Naive thymus-derived CD8-positive, alpha-beta T cell (primary cell): ENCODE results near the gene ATP8A2. TPM values are rescaled to one million over a fixed set of nuclear protein-coding genes. Genes with fewer than 3 reads are reported as not detected.
A peak's percentile ranks its signal among the peaks of the same experiment; 100 is the strongest.

Experiments used
- ATAC-seq, 2 donors: fragments of 150-1000 bp; cut with Tn5 transposase in 1 of 2; sonication (Bioruptor Pico), chemical (Tn5 transposase) in 1 of 2; 1 replicate in 1 of 2; 2 replicates in 1 of 2; pipeline ENCODE4 v1.10.0; 2021; ENCODE audit warnings: mild to moderate bottlenecking in 2 of 2, moderate library complexity in 2 of 2
- POLR2A ChIA-PET: fragments of 350-600 bp; sonication (Branson Sonifier 250); formaldehyde crosslinking; loops from one replicate; lab custom pipeline; 2021; ENCODE audit warnings: antibody characterized with exemption; lab: Charles Lee
- DNase-seq, 10 donors: peaks; one replicate each; pipeline versions ENCODE4 v3.0.0 to v3.0.0-alpha.2; 2020 to 2022
- H3K27ac Mint-ChIP-seq, 10 donors: one replicate each; pipeline ENCODE4 v1.8.0; 2020 to 2022; ENCODE audit warnings: mild to moderate bottlenecking in 10 of 10, mixed read lengths in 10 of 10, moderate library complexity in 4 of 10, inconsistent platforms in 1 of 10
- H3K27me3 Mint-ChIP-seq, 5 donors: one replicate each; pipeline ENCODE4 v1.8.0; 2021 to 2022; ENCODE audit warnings: mixed read lengths in 5 of 5
- H3K36me3 Mint-ChIP-seq, 3 donors: one replicate each; pipeline ENCODE4 v1.8.0; 2020 to 2022; ENCODE audit warnings: mixed read lengths in 3 of 3, mild to moderate bottlenecking in 2 of 3, inconsistent platforms in 1 of 3
- H3K4me1 Mint-ChIP-seq, 4 donors: one replicate each; pipeline ENCODE4 v1.8.0; 2021 to 2022; ENCODE audit warnings: mixed read lengths in 4 of 4
- H3K4me3 Mint-ChIP-seq, 10 donors: one replicate each; pipeline ENCODE4 v1.8.0; 2020 to 2022; ENCODE audit warnings: mild to moderate bottlenecking in 10 of 10, mixed read lengths in 10 of 10, moderate library complexity in 6 of 10, inconsistent platforms in 1 of 10
- H3K9me3 Mint-ChIP-seq, 9 donors: one replicate each; pipeline ENCODE4 v1.8.0; 2020 to 2022; ENCODE audit warnings: mixed read lengths in 9 of 9, mild to moderate bottlenecking in 3 of 9, inconsistent platforms in 1 of 9, moderate library complexity in 1 of 9
- polyA plus RNA-seq, 3 donors: library from polyadenylated mRNA; unstranded; fragments of 300-500 nt; fragmentation: Illumina TruSeq; gene quantifications; one replicate each; pipeline ENCODE4 v1.2.3, GENCODE V29; 2021
- total RNA-seq, 8 experiments: library from RNA in 2 of 8; stranded (reverse) in 2 of 8; gene quantifications; one replicate each; pipeline ENCODE4 v1.2.3 and lab custom pipeline; 2021 to 2026

The ATP8A2 gene
- total and polyA plus RNA-seq, 5 experiments from 2014 or later: 0.69 to 3.8 (median 2.9) TPM

DNA sequence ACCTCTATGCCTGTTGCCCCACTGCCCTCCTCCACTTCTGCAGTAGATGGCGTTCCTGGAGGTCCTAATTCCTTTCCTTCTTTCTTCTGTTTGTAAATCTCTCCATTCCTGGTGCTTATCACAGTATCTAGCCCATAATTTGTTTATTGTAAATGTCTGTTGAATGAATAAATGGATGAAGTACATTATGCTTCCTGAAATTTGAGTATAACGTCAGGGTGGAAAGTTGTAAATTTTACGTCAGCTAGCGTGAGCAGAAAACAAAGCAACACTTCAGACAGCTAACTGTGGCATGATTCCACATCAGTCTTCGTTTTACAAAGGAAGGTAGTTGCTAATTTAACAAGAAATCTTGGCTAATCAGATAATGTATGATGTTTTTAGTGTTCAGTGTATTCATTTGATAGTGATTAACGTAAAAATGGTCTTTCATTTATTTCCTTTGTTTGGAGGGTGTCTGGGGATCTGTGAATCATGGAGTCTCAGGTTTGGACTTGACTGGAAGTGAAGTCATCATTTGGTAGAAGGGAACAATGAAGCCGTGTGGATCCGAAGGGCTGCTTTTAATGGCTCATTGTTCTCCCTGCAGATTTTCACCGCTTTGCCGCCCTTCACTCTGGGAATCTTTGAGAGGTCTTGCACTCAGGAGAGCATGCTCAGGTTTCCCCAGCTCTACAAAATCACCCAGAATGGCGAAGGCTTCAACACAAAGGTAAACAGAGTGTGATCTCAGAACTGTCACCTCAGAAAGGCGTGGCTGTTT, 465.0 kb downstream of the ATP8A2 start:
- no peak overlapping the region for H3K4me3 Mint-ChIP-seq
- no peaks in the 10 kb centered on the region for H3K27me3 Mint-ChIP-seq
- ATAC-seq: no peak
- peaks cover 0 to 2% (median under 1%) of the 10 kb centered on the region in 4 donors for H3K4me1 Mint-ChIP-seq
- POLR2A ChIA-PET: no interaction called here
- peaks cover 0 to 2% (median 0%) of the 10 kb centered on the region in 9 donors for H3K9me3 Mint-ChIP-seq
- DNase-seq: no peak
- H3K27ac Mint-ChIP-seq: no peak overlapping the region
- peaks cover 0 to 3% (median 0%) of the 10 kb centered on the region in 3 donors for H3K36me3 Mint-ChIP-seq

DNA sequence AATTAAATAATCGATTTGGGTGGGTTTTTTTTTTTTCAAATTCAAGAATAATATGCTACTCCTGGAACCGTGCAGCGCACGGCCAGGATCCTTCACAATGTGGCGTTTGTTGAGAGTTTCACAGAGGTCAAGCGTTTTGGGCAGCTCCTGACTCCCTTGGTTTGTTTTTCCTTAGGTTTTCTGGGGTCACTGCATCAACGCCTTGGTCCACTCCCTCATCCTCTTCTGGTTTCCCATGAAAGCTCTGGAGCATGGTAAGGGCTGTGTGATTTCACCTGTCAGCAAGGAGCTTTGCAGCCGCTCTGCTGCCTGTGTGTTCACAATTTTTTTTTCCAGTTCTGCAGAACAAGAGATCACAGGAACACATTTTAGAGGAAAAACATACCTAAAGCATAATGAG, 467.6 kb downstream of the ATP8A2 start:
- POLR2A ChIA-PET: no interaction called here
- H3K4me3 Mint-ChIP-seq: no peak overlapping the region
- peaks cover 0 to 2% (median under 1%) of the 10 kb centered on the region in 4 donors for H3K4me1 Mint-ChIP-seq
- H3K9me3 Mint-ChIP-seq: peaks cover 0 to 6% (median 0%) of the 10 kb centered on the region in 9 donors
- DNase-seq (no peak), ATAC-seq (no peak)
- peaks cover 0 to 3% (median 0%) of the 10 kb centered on the region in 3 donors for H3K36me3 Mint-ChIP-seq
- H3K27me3 Mint-ChIP-seq: peaks cover 0 to 2% (median 0%) of the 10 kb centered on the region in 5 donors
- no peak overlapping the region for H3K27ac Mint-ChIP-seq

DNA sequence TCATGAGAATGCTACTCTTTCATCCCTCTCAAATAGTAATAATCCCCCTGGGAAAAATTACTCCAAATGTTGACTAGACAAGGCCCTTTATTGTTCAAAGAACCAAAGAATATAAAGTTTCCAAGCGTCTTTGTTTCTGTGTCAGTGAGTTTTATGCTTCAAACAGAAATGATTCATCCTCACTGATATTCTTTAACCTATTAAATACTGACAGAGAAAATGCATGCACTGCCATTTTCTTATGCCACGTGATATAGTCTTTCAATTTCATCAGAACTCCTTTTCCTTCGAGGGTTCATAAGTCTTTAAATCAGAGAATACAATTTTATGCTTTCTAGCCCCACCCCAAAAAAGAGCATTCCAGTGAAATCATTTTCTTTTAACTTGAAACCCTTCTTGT, 468.5 kb downstream of the ATP8A2 start:
- no peak for ATAC-seq
- Mint-ChIP-seq H3K36me3 (peaks cover 0 to 3% (median 0%) of the 10 kb centered on the region in 3 donors), H3K9me3 (peaks cover 0 to 6% (median 0%) of the 10 kb centered on the region in 9 donors), H3K27me3 (peaks cover 0 to 2% (median 0%) of the 10 kb centered on the region in 5 donors), H3K4me3 (no peak overlapping the region), H3K4me1 (peaks cover 0 to 4% (median 2%) of the 10 kb centered on the region in 4 donors), H3K27ac (no peak overlapping the region)
- POLR2A ChIA-PET: no interaction called here
- no peak for DNase-seq

DNA sequence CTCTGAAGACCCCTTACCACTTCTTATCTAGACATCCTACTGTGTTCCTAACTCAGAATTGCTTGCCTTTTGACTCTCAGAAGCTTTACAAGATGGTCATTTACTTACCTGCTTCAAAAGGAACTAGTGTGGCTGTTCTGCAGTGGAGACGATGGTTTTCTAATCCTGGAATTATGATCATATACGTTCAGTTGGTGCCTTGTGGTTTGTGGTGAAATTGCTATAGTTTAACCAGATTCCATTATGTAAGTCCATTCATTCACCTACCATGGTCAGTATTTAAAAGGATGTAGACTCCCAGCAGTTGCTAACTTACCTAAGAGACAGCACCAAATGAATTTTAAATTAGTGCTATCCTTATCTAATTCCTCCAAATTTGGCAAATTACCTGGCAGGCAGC, 469.2 kb downstream of the ATP8A2 start:
- Mint-ChIP-seq H3K36me3 (peaks cover 0 to 3% (median 0%) of the 10 kb centered on the region in 3 donors), H3K27ac (no peak overlapping the region), H3K4me3 (no peak overlapping the region), H3K9me3 (peaks cover 0 to 6% (median 0%) of the 10 kb centered on the region in 9 donors), H3K4me1 (peaks cover under 1 to 4% (median 2%) of the 10 kb centered on the region in 4 donors), H3K27me3 (peaks cover 0 to 2% (median 0%) of the 10 kb centered on the region in 5 donors)
- DNase-seq (no peak), ATAC-seq (no peak)
- POLR2A ChIA-PET: no interaction called here

DNA sequence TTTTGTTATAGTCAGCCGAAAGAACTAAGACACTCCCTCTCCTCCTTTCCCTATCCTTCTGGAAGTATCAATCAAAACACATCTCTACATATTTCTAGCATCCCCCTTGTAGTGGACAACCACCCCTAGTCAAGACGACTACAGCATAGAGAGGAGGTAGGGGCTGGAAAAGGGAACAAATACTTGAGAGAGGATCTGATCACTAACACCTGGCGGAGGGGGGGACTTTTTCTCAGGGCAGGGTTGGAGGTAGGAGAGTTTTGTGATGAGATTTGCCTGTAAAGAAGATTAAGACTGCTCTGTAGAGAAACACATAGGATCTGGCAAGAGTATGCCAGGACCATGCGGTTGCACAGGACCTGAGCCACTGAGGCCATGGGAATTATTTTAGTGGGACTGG, 471.9 kb downstream of the ATP8A2 start:
- POLR2A ChIA-PET: no interaction called here
- H3K4me1 Mint-ChIP-seq: peaks cover 9 to 31% (median 26%) of the 10 kb centered on the region in 4 donors
- ATAC-seq (no peak), DNase-seq (no peak)
- H3K9me3 Mint-ChIP-seq: peaks cover 0 to 6% (median 0%) of the 10 kb centered on the region in 9 donors
- peaks cover 0 to 3% (median 0%) of the 10 kb centered on the region in 3 donors for H3K36me3 Mint-ChIP-seq
- H3K27ac Mint-ChIP-seq: peak overlapping the region in 1 of 10 donors; percentile 15
- no peak overlapping the region for H3K4me3 Mint-ChIP-seq
- H3K27me3 Mint-ChIP-seq: peaks cover 0 to 2% (median 0%) of the 10 kb centered on the region in 5 donors

DNA sequence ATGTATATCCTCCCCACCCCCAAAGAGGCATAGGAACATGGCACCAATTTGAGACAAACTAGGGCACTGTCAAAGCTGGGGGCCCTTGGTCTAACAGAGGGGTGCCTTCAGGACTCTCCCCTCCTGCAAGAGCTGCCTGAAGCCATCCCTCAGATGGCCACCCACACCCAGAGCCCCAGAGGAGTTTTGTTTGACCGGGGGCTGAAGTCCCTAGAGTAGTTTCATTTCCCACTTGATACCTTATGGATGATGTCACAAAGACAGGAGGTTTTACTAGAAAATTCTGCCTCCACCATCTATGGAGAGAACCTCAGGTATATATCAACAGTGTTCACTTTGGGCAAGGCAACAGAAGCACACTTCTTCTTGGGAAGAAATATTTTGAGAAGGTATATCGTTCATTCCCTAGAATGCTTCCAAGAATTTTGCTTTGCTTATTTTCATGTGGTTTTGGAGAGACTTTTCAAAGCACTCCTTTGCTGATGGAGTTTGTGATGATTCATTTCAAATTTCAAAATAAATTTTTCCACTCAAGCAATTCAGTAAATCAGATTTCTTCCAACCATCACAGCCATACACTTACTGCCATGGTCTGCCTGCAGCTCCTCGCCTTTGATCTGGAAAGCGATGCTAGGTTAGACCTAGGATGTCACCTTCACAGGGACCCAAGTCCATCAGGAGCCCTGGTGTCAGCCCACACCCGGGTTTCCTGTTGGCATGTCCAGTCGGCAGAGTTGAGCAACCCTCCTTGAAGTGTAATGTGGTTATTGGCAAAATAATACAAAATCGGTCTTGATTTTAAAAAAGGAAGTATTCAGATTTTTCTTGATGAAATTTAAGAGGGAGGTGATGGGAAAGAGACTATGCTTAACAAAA, 473.0 kb downstream of the ATP8A2 start:
- POLR2A ChIA-PET: interaction anchor here (1.4 kb wide), 1 partner anchor 110 kb away, joined by 3 read pairs; no protein-coding TSS in a partner anchor
- peaks cover 11 to 40% (median 31%) of the 10 kb centered on the region in 4 donors for H3K4me1 Mint-ChIP-seq
- H3K4me3 Mint-ChIP-seq: no peak overlapping the region
- H3K36me3 Mint-ChIP-seq: peaks cover 0 to 3% (median 0%) of the 10 kb centered on the region in 3 donors
- DNase-seq (no peak), ATAC-seq (no peak)
- peaks cover 0 to 6% (median 0%) of the 10 kb centered on the region in 9 donors for H3K9me3 Mint-ChIP-seq
- no peak overlapping the region for H3K27ac Mint-ChIP-seq
- peaks cover 0 to 2% (median 0%) of the 10 kb centered on the region in 5 donors for H3K27me3 Mint-ChIP-seq

DNA sequence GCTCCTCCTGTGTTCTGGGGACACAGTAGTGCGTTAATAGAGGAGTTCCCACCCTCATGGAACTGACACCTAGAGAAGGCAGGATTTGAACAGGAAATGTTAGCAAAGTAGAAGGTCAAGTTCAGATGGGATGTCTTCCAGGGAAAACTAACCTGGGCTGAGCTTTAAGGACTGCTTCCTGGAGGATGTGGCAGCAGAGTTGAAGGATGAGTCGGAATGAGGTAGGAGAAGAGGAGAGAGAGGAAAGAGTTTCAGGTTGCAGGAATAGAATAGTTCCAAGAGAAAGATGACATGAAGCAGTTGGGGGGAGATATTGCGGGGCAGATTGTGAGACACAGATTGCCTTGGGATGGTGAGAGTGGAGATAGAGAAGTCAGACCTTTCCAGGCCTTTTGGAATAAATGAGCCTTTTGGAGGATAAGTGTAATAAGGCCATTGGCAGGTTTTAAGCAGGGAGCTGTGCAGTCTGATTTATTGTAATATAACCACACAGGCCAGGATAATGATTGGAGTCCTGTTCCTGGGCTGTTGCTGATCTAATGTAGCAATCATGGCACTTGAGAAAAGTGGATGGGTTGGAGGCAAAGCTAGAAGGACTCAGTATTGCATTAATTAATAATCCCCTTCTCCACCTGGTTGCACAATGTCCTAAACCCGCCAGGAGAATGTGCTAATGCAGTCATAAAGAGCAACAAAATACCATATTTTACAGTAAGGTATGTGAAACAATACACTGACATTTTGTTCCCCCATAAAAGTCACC, 474.6 kb downstream of the ATP8A2 start:
- ATAC-seq (no peak), DNase-seq (no peak)
- Mint-ChIP-seq H3K4me1 (peaks cover 11 to 42% (median 31%) of the 10 kb centered on the region in 4 donors), H3K27ac (peak overlapping the region; percentile 39 to 88 (median 82)), H3K4me3 (peak overlapping the region; percentile 21 to 74 (median 58)), H3K9me3 (peaks cover 0 to 6% (median 0%) of the 10 kb centered on the region in 9 donors), H3K36me3 (peaks cover 0 to 3% (median 0%) of the 10 kb centered on the region in 3 donors), H3K27me3 (peaks cover 0 to 2% (median 0%) of the 10 kb centered on the region in 5 donors)
- POLR2A ChIA-PET: interaction anchor here (1.4 to 1.5 kb wide), 2 partner anchors 36 to 108 kb away, joined by 3 to 4 read pairs; no protein-coding TSS in a partner anchor

DNA sequence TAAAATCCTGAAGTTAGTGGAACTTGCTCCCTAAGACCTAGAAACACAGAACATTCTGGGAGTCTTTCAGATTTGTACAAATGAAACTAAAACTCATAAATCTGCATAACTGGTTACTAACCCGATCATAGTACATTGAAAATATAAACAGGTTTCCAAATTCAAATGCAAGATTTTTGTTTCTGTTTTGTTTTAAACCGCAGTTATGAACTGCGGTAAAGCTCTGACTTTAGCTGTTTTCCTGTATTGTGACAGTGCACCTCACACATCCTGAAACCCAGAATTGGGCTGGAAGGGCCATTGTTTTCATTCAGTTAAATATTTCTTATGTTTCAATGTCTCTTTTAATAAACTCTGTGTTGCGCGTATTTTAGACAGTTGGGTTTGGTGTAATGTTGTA, 475.4 kb downstream of the ATP8A2 start:
- POLR2A ChIA-PET: interaction anchor here (1.5 kb wide), 1 partner anchor 36 kb away, joined by 4 read pairs; no protein-coding TSS in a partner anchor
- peaks cover 11 to 42% (median 31%) of the 10 kb centered on the region in 4 donors for H3K4me1 Mint-ChIP-seq
- peaks cover 0 to under 1% (median 0%) of the 10 kb centered on the region in 9 donors for H3K9me3 Mint-ChIP-seq
- ATAC-seq (peak; percentile 70 to 90), DNase-seq (peak in 4 of 10 donors; percentile 6 to 64 (median 45))
- peaks cover 0 to under 1% (median 0%) of the 10 kb centered on the region in 5 donors for H3K27me3 Mint-ChIP-seq
- H3K27ac Mint-ChIP-seq: peak overlapping the region; percentile 59 to 88 (median 80)
- H3K36me3 Mint-ChIP-seq: no peaks in the 10 kb centered on the region
- H3K4me3 Mint-ChIP-seq: peak overlapping the region; percentile 21 to 74 (median 52)

DNA sequence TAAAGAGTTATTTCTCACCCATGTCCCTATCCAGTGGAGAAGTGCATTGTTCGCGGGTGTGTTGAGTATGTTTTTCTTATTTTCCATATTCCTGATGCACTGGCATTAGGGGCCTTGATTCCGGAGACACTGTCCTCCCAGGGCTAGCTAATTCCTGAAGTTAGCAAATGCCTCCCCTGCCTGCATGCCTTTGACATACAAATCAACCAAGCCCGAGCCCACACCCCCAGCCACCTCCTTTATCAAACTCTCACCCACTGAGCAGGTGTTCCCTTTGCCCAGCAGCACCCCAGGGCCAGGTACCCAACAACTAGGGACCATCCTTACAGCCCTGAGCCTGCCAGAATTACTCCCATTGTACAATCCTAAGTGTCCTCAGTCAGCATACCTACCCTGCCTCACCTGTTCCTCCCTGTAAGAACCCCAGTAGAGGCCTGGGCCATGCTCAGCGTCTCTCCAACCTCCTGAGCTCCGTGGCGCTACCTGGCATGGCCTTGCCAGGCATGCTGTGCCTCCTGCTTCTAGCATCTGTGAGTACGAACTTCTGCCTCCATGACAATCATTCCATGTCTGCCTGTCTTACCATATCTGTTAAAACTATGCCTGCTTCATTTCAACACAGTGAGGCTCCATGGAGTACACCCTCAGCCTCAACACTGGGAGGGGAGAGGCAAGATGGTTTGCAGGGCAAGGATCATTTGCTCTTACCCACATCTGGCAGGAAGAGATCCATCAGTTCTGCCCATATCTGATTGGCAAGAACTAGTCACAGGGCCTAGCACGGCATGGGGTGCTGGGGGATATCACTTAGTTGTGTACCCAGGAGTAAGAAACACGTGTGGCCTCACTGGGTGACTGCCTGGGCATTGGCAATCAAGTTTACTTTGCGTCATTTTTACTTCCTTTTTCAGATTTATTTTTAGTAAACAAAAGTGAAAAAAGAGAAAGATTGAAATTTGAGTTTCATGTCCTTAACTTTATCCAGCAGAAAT, 476.2 kb downstream of the ATP8A2 start:
- Mint-ChIP-seq H3K27ac (peak overlapping the region in 7 of 10 donors; percentile 9 to 88 (median 71)), H3K9me3 (no peaks in the 10 kb centered on the region), H3K4me1 (peaks cover 11 to 42% (median 31%) of the 10 kb centered on the region in 4 donors), H3K4me3 (peak overlapping the region in 6 of 10 donors; percentile 21 to 74 (median 46)), H3K27me3 (no peaks in the 10 kb centered on the region), H3K36me3 (no peaks in the 10 kb centered on the region)
- ATAC-seq: no peak
- POLR2A ChIA-PET: interaction anchor here (1.5 kb wide), 1 partner anchor 35 kb away, joined by 4 read pairs; no protein-coding TSS in a partner anchor
- DNase-seq: no peak

DNA sequence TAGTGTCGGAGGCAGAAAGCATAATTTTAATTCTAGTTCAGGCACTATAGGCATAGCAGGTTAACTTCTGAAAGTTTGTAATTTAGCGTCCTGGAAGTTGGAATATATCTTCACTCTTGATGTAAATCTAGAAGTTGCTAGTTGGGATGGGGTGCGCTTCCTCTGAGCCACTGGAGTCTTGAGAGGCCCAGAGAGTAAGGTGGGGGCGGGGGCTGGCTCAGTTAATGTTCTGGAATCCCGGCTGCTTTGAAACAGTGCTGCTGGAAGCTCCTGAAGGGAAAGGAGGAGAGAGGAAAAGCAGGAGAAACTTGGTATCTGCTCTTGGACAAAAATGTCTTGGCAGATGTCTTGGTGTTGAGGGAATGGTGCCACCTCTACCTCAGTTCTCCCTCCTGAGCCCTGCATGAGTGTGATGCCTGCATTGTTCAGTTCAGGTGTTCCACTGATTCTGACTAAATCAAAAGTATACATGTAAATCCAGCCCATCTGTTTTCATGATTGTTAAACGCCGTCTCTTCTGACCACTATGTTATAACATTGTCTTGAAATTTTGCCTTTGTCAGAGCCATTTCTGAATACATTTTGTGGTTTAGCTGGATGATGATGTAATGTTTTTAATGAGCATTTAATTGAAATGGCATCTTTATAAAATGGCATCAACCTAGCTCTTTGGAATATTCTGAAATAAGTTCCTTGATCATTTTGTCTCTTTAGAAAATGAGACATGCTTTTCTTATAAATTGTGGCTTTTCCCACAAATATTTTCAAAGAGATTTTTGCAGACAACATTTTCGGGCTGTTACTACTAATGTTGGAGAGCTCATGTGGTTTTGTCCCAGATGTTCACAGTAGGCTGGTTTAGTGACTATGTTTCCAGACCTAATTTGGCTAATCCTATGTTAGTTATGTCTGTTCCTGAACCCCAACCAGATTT, 477.3 kb downstream of the ATP8A2 start:
- Mint-ChIP-seq H3K27me3 (no peaks in the 10 kb centered on the region), H3K4me1 (peaks cover 11 to 42% (median 31%) of the 10 kb centered on the region in 4 donors), H3K9me3 (no peaks in the 10 kb centered on the region), H3K27ac (peak overlapping the region in 3 of 10 donors; percentile 20 to 69 (median 43)), H3K4me3 (no peak overlapping the region), H3K36me3 (no peaks in the 10 kb centered on the region)
- ATAC-seq (no peak), DNase-seq (no peak)
- POLR2A ChIA-PET: no interaction called here
